Stomach (tissue), 9 donors: Measurements from ENCODE around the gene RCCD1. TPM values are rescaled to one million over a fixed set of nuclear protein-coding genes. Genes with fewer than 3 reads are reported as not detected.

Source experiments
- DNase-seq, 2 donors: peaks; one replicate each; pipeline versions ENCODE4 v3.0.0 to v3.0.0-alpha.2; 2013 to 2019
- H3K27ac ChIP-seq, 5 donors: fragments of 200-600 bp in 4 of 5; sonication (generic) in 4 of 5; one replicate each; pipeline ENCODE4 v1.5.1; 2013 to 2019; ENCODE audit warnings: mild to moderate bottlenecking in 1 of 5, moderate library complexity in 1 of 5
- H3K27me3 ChIP-seq, 3 donors: fragments of 200-600 bp; sonication (generic); one replicate each; pipeline ENCODE4 v1.5.1; 2017 to 2019; ENCODE audit warnings: mixed run types in 1 of 3
- H3K36me3 ChIP-seq, 4 donors: fragments of 200-600 bp; sonication (generic); 1 replicate in 3 of 4; 2 replicates in 1 of 4; pipeline ENCODE4 v1.5.1; 2016 to 2019
- H3K4me1 ChIP-seq, 4 donors: fragments of 200-600 bp; sonication (generic); one replicate each; pipeline ENCODE4 v1.5.1; 2016 to 2019
- H3K4me3 ChIP-seq, 4 donors: fragments of 200-600 bp; sonication (generic) in 3 of 4; one replicate each; pipeline ENCODE4 v1.5.1; 2016 to 2019; ENCODE audit warnings: mild to moderate bottlenecking in 1 of 4
- H3K9me3 ChIP-seq, 4 donors: fragments of 200-600 bp; sonication (generic); one replicate each; pipeline ENCODE4 v1.5.1; 2016 to 2019
- CTCF ChIP-seq, 7 experiments: fragments of 450-650 bp in 4 of 7; fragments of 200-600 bp in 3 of 7; sonication (generic) in 3 of 7; IDR thresholded peaks; one replicate each; pipeline ENCODE4 v1.5.1; 2016 to 2019; ENCODE audit warnings: antibody characterized with exemption in 7 of 7, control low read depth in 2 of 7, mild to moderate bottlenecking in 1 of 7
- EP300 ChIP-seq: sonication (generic); formaldehyde crosslinking; IDR thresholded peaks from one replicate; pipeline ENCODE4 v1.6.1; 2017; ENCODE audit warnings: antibody characterized with exemption
- POLR2A ChIP-seq, 4 donors: fragments of 450-650 bp; IDR thresholded peaks; one replicate each; pipeline ENCODE4 v1.6.1; 2016; ENCODE audit warnings: antibody characterized with exemption in 4 of 4, control low read depth in 2 of 4, mild to moderate bottlenecking in 1 of 4, moderate library complexity in 1 of 4
- POLR2AphosphoS5 ChIP-seq, 3 donors: sonication (generic); formaldehyde crosslinking; IDR thresholded peaks; one replicate each; pipeline ENCODE4 v1.6.1; 2016; ENCODE audit warnings: antibody characterized with exemption in 3 of 3
- WGBS, 5 donors: extraction: QIAGEN DNeasy Blood & Tissue Kit in 3 of 5; methylation state at CpG; one replicate each; pipeline versions ENCODE4 v1.1.5 to v1.1.7; 2013 to 2018; 5-methylcytosine and 5-hydroxymethylcytosine counted together
- intact Hi-C: fragments of 100-400 bp; cut with DNase I; formaldehyde crosslinking; loops from one replicate; pipeline ENCODE4 v1.15.1; 2023; ENCODE audit warnings: low total_unique reads
- polyA plus RNA-seq, 3 donors: library from polyadenylated mRNA; stranded (reverse); fragments of 200-250 nt; gene quantifications; one replicate each; pipeline ENCODE4 v1.2.3, GENCODE V29; 2013
- total RNA-seq, 5 donors: library from RNA; depleted of rRNA; stranded (reverse); fragments of >200 nt; gene quantifications; one replicate each; pipeline versions ENCODE4 v1.1.0 to v1.2.3, GENCODE V29; 2014 to 2016
- donor health status: healthy with polysubstance abuse.
- donor health status: Bipolar disorder and iron deficiency.
- donor health status: healthy.

Gene RCCD1
- total and polyA plus RNA-seq, 8 donors, result 2.2 to 98.5 (median 7.7) TPM

GRCh38 chr15:90990446-90990845 is 35.8 kb downstream of the RCCD1 start:
- DNase-seq, result no peak
- Histone ChIP-seq H3K27ac (no peak overlapping the region), H3K36me3 (no peaks in the 10 kb centered on the region), H3K4me3 (no peak overlapping the region), H3K9me3 (no peaks in the 10 kb centered on the region), H3K4me1 (peaks cover 0 to 30% (median 15%) of the 10 kb centered on the region in 4 donors), H3K27me3 (no peaks in the 10 kb centered on the region)
- intact Hi-C loops, result no loop called here
- 95 to 100% (median 96%) methylated on average over 4 of the region's 4 CpGs for WGBS, 5 donors
- TF ChIP-seq EP300 (no peak), POLR2A (IDR thresholded peaks at IDR 0.05) (no peak), CTCF (IDR thresholded peaks at IDR 0.05) (no peak), POLR2AphosphoS5 (IDR thresholded peaks at IDR 0.05) (no peak)

- H3K4me1 ChIP-seq, result peaks cover 0 to 34% (median 16%) of the 10 kb centered on the region in 4 donors
- intact Hi-C loops, result no loop called here
- 76 to 87% (median 82%) methylated on average over 6 of the region's 6 CpGs for WGBS, 5 donors
- no peaks in the 10 kb centered on the region for H3K36me3 ChIP-seq
- H3K9me3 ChIP-seq, result no peaks in the 10 kb centered on the region
- H3K27ac ChIP-seq, result no peak overlapping the region
- no peak overlapping the region for H3K4me3 ChIP-seq
- no peaks in the 10 kb centered on the region for H3K27me3 ChIP-seq
- no peak for TF ChIP-seq CTCF (IDR thresholded peaks at IDR 0.05)
- no peak for TF ChIP-seq POLR2A (IDR thresholded peaks at IDR 0.05)
- TF ChIP-seq EP300, result no peak
- no peak for TF ChIP-seq POLR2AphosphoS5 (IDR thresholded peaks at IDR 0.05)
- peak in 1 of 2 donors; percentile 8 for DNase-seq
Observed at GRCh38 chr15:90991587-90992285, 37.1 kb downstream of the RCCD1 start.

- peak overlapping the region; percentile 84 to 89 (median 86) for H3K4me3 ChIP-seq
- intact Hi-C loops, result no loop called here
- no peaks in the 10 kb centered on the region for H3K27me3 ChIP-seq
- no peak for TF ChIP-seq POLR2AphosphoS5 (IDR thresholded peaks at IDR 0.05)
- TF ChIP-seq CTCF (IDR thresholded peaks at IDR 0.05), result no peak
- TF ChIP-seq POLR2A (IDR thresholded peaks at IDR 0.05), result no peak
- TF ChIP-seq EP300, result no peak
- peaks cover 0 to 23% (median 14%) of the 10 kb centered on the region in 4 donors for H3K4me1 ChIP-seq
- peaks cover 7 to 21% (median 18%) of the 10 kb centered on the region in 4 donors for H3K36me3 ChIP-seq
- H3K9me3 ChIP-seq, result no peaks in the 10 kb centered on the region
- peak overlapping the region; percentile 77 to 97 (median 91) for H3K27ac ChIP-seq
- 0 to 1% (median 1%) methylated on average over 29 to 50 of the region's 50 CpGs for WGBS, 5 donors
- peak in 1 of 2 donors; percentile 26 for DNase-seq
Observed at GRCh38 chr15:90994059-90994416, 39.4 kb downstream of the RCCD1 start.

DNA sequence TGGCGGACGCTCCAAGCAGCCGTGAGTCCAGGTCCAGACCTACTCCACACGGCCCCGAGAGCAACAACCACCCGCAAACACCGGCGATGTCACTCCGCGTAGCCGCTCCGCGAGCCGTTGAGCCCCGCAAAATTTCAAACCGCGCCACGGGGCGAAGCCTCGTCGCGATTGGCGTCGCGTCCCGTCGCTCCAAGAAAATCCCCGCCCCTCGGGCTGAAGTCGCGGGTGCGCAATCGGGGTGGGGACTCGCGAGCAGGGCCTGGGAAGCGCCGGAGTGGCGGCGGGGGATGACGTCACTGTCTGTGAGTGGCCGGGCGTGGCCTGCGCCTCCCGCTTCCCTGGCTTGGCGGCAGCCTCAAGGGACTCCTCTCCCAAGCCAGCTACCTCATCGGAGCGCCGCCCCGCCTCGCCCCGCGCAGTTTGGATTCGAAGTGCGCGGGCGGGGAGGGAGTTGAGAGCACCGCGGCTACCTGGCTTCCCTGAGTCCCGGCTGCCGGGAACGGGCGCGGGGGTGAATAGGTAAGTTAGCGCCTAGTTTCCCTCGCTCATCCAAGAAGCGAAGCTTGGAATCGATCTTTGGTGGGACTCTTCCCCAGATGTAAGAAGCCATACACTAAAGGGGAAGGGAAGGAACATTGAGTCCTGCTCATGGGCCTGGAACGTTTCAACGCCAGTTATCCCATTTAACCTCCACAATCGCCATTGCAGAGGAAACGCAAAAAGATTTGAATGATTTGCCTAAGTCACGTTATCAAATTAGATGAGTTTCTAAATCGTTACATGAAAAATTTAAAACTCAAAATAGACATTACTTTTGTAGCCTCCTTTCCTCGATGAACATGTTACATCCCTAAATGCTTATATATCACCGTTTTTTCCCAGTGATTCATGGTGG is 40.0 kb downstream of the RCCD1 start, which contains the start of gene PRC1:
Gene PRC1, minus strand, starts transcription at position 119 of the 895 bp plus-strand sequence. Its CDS starts 118 bp downstream, at position 1.
- peaks cover 13 to 28% (median 24%) of the 10 kb centered on the region in 4 donors for H3K36me3 ChIP-seq
- 0 to 1% (median 0%) methylated on average over 34 to 75 of the region's 75 CpGs for WGBS, 5 donors
- peak within 1 kb of the TSS; percentile 77 to 97 (median 91) for H3K27ac ChIP-seq
- peak within 1 kb of the TSS; percentile 84 to 89 (median 86) for H3K4me3 ChIP-seq
- intact Hi-C loops, result no loop called here
- TF ChIP-seq POLR2A (IDR thresholded peaks at IDR 0.05), result peak in 2 of 4 donors; percentile 57 to 61
- peak; percentile 86 to 91 (median 88) for TF ChIP-seq POLR2AphosphoS5 (IDR thresholded peaks at IDR 0.05)
- TF ChIP-seq EP300, result no peak
- peak; percentile 99 to 100 for DNase-seq
- peaks cover 0 to 23% (median 14%) of the 10 kb centered on the region in 4 donors for H3K4me1 ChIP-seq
- H3K9me3 ChIP-seq, result no peaks in the 10 kb centered on the region
- no peaks in the 10 kb centered on the region for H3K27me3 ChIP-seq
